ENCODE data around the gene FBF1.
A peak's percentile ranks its signal among the peaks of the same experiment; 100 is the strongest.

The FBF1 gene

DNA sequence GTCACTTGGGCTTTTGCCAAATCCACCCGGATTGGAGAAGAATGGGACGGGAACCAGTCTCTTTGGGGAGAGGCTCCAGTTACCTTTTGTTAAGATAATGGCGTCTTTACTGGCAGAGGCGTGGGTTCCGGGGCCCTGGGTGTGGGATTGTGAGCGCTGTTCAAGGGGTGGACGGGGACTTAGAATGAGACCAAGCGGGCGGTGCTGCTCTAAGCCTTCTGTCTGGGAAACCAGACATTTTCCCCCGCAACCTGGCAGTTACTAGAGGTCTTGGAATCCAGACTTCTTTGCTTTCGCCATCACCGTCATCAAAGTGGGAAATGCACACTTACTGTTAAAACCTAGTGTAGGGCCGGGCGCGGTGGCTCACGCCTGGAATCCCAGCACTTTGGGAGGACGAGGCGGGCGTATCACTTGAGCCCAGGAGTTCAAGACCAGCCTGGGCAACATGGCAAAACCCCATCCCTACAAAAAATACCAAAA, 38.9 kb upstream of the FBF1 start:
- TF ChIP-seq, protein P1, sequence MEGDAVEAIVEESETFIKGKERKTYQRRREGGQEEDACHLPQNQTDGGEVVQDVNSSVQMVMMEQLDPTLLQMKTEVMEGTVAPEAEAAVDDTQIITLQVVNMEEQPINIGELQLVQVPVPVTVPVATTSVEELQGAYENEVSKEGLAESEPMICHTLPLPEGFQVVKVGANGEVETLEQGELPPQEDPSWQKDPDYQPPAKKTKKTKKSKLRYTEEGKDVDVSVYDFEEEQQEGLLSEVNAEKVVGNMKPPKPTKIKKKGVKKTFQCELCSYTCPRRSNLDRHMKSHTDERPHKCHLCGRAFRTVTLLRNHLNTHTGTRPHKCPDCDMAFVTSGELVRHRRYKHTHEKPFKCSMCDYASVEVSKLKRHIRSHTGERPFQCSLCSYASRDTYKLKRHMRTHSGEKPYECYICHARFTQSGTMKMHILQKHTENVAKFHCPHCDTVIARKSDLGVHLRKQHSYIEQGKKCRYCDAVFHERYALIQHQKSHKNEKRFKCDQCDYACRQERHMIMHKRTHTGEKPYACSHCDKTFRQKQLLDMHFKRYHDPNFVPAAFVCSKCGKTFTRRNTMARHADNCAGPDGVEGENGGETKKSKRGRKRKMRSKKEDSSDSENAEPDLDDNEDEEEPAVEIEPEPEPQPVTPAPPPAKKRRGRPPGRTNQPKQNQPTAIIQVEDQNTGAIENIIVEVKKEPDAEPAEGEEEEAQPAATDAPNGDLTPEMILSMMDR (conservative IDR thresholded peaks at IDR 0.05): no peak
- peak overlapping the region; percentile 98 for H3K27ac ChIP-seq

DNA sequence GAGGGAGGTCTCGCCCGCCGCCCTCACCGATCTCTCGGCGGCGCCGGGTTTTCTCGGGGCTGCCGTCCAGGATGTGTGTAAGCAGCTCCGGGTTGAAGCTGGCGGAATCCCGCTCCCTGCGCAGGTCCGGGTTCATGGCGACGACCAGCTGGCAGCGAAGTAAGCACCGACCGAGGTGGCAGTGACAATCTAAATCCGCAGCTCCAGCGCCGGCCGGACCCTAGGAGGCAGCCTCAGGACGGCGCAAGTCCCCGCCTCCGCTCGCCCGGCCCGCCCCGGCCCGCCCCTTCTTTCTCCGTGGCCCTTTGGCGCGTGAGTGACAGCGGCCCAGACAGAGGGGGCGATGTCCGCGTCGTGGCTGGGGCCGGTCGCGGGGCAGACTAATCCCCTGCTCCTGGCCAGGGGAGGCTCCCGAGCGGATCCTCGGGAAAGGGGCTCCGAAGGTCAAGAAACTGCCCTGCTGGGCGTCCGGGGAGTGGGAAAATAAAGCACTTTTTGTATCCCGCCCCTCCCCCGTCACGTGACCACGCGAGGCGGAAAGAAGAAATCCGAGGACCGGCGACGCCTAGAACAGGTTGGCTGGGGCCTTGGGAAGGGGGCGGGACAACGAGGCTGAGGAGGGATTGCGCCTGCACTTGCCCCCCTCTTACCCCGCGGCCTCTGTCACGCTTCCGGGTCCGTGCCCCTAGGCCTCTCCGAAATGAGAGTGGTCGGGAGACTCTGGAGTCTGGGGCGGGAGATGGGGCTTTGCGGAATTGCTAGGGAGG, 38.3 kb upstream of the FBF1 start, which contains the start of the genes ACOX1 and TEN1:
Gene ACOX1, minus strand, starts transcription at position 229 of the 767 bp plus-strand sequence. Its CDS starts 93 bp downstream, at position 136.
Gene TEN1, plus strand, starts transcription at position 303 of the 767 bp plus-strand sequence. CDS start 6,953 bp downstream, outside the sequence.
- TF ChIP-seq, protein P1 (conservative IDR thresholded peaks at IDR 0.05): peak; percentile 55
- peak within 1 kb of the TSS; percentile 98 for H3K27ac ChIP-seq

DNA sequence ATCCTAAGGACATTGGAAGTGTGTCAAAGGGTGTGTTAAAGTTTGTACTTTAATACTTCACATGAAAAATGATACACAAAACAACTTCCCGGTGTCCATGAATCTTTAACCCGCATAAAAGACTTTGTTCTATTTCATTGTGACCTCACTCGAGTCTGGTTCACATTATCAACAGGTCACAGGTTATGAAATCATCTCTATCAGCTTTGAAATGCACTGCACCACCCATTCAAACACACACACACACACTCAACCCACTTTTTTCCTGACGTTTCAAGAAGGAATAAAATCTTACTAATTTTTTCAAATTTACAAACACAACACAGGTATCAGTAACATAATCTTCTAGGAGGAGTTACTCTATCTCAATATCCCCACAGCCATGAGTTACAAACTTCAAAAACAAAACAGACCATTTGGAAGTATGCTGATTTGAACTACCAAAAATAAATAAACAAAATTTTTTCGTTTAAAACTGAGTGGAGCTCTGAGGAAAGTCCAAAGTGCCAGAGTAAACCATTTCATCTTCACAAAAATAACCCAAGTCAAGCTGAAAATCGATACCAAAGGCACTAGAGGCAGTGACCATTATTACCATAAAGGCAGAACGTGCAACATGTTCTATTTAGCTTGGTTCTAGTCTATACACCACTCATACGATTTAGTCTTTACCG, 35.5 kb upstream of the FBF1 start:
- peak overlapping the region; percentile 98; the same call in 1 of the 2 replicates for H3K27ac ChIP-seq
- TF ChIP-seq, protein P1 (conservative IDR thresholded peaks at IDR 0.05): no peak

DNA sequence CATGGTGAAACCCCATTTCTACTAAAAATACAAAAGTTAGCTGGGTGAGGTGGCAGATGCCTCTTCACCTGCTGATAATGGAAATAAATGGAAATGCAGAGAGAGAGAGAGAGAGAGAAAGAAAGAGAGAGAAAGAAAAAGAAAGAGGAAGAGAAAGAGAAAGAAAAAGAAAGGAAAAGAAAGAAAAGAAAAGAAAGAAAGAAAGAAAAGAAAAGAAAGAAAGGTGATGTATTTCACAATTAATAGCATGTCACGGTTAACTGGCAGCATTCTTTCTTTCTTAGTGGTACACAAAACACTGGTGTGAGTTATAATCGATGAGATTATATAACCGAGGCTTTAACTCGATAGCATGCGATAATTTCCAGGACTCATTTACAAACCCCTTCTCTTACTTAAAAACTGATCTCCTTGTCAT, 34.9 kb upstream of the FBF1 start:
- H3K27ac ChIP-seq: peak overlapping the region; percentile 98; the same call in 1 of the 2 replicates
- TF ChIP-seq, protein P1 (conservative IDR thresholded peaks at IDR 0.05): no peak

DNA sequence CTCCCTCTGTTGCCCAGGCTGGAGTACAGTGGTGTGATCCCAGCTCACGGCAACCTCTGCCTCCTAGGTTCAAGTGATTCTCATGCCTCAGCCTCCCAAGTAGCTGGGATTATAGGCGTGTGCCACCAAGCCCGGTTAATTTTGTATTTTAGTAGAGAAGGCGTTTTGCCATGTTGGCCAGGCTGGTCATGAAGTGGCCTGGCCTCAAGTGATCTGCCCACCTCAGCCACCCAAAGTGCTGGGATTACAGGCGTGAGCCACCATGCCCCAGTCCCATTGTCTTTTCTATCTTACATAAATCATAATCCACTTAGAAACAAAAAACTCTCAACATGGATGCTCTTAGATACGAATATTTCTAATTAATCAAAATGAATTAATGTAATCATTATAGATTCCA, 34.3 kb upstream of the FBF1 start:
- peak overlapping the region; percentile 98; the same call in 1 of the 2 replicates for H3K27ac ChIP-seq

DNA sequence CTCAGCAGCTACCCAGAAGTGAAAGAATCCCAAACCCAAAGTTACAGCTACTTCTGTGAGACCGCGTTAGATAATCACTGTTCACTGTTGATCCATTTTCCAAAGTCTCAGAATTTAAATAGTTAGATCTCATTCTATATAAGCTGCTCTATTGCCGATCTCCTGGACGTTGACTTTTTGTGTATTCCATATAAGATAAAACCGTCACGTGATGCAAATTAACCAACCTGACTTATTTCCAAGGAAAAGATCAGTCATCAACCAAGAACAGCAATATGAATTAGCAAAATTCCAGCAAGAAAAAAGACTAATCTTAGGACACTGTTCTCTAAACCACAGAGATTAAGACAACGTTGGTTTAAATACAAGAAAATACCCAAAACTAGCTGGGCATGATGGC, 29.8 kb upstream of the FBF1 start:
- H3K27ac ChIP-seq: peak overlapping the region; percentile 25
- TF ChIP-seq, protein P1 (conservative IDR thresholded peaks at IDR 0.05): no peak

DNA sequence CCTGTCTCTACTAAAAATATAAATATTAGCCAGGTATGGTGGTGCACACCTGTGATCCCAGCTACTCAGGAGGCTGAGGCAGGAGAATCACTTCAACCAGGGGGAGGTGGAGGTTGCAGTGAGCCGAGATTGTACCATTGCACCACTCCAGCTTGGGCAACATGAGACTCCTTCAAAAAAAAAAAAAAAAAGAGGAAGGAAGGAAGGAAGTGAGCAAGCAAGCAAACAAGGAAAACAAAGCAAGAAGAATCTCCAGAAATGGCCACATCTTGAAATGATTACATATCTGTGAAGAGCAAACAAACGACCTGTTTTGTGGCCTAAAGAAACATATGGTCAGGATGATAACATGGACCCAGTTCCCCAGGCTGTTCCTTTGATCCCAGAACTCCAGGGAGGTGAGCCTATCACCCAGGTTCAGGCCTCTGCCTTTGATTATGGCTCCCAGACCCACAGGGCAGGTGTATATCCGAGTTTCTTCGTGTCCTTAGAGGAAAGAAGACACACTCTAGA, 29.2 kb upstream of the FBF1 start:
- TF ChIP-seq, protein P1 (conservative IDR thresholded peaks at IDR 0.05): no peak
- peak overlapping the region; percentile 25 for H3K27ac ChIP-seq

- 0 out of 2 replicates have a peak overlapping the region, but pooled peaks have one; percentile 25 for H3K27ac ChIP-seq
Observed at GRCh38 chr17:75969044-75969443, 28.2 kb upstream of the FBF1 start.

Measured in VCaP (cell line).